ENCODE data around the gene MUSTN1.

- TF ChIP-seq CTCF (conservative IDR thresholded peaks at IDR 0.05; ENCODE audit: low read depth in 2 of 2) (no peak), STAT1 (IDR thresholded peaks at IDR 0.05; ENCODE audit: unreplicated experiment) (no peak), EZH2 (IDR thresholded peaks at IDR 0.05; ENCODE audit: low read depth, unreplicated experiment) (no peak), ZNF331 (CRISPR knock-in tag; IDR thresholded peaks at IDR 0.05; ENCODE audit: low read depth) (no peak), POLR2AphosphoS5 (IDR thresholded peaks at IDR 0.05; ENCODE audit: low read depth) (no peak), ZNF114 (CRISPR knock-in tag; IDR thresholded peaks at IDR 0.05) (no peak)
Observed at GRCh38 chr3:52874160-52874701, 39.4 kb upstream of the MUSTN1 start.

Data from GM23338 (cell line).